ENCODE results near the gene DOCK3. TPM values are rescaled to one million over a fixed set of nuclear protein-coding genes. Genes with fewer than 3 reads are reported as not detected.

Gene DOCK3
- polyA plus RNA-seq, 4 donors = 0.13 to 0.34 TPM; not detected in 2

GRCh38 chr3:50806031-50806430, 131.3 kb downstream of the DOCK3 start:
- DNase-seq (no peak), FAIRE-seq (no peak)
- Histone ChIP-seq H3K9me3 (ENCODE audit: control insufficient read depth in 2 of 2, insufficient read depth in 1 of 2, low read depth in 1 of 2, low read length in 1 of 2) (peaks cover 3 to 10% of the 10 kb centered on the region in 2 donors), H3K27ac (ENCODE audit: low read depth in 1 of 3, low read length in 2 of 3) (no peak overlapping the region), H3K36me3 (ENCODE audit: control insufficient read depth in 3 of 3, insufficient read depth in 2 of 3, low read depth in 1 of 3, low read length in 3 of 3) (no peaks in the 10 kb centered on the region), H3K27me3 (ENCODE audit: control insufficient read depth in 3 of 3, insufficient read depth in 3 of 3, low read length in 3 of 3) (no peaks in the 10 kb centered on the region), H3K4me3 (ENCODE audit: low read depth in 1 of 3, low read length in 3 of 3) (no peak overlapping the region), H3K4me1 (ENCODE audit: control insufficient read depth in 3 of 3, insufficient read depth in 2 of 3, low read depth in 1 of 3, low read length in 2 of 3) (no peaks in the 10 kb centered on the region)
- WGBS, 3 donors = 64 to 94% (median 69%) methylated on average over 1 of the region's 1 CpG

GRCh38 chr3:50806806-50807205, 132.1 kb downstream of the DOCK3 start:
- H3K9me3 ChIP-seq (ENCODE audit: control insufficient read depth in 2 of 2, insufficient read depth in 1 of 2, low read depth in 1 of 2, low read length in 1 of 2) = peaks cover 3 to 8% of the 10 kb centered on the region in 2 donors
- WGBS, 3 donors = 66 to 79% (median 68%) methylated on average over 4 of the region's 4 CpGs
- H3K4me1 ChIP-seq (ENCODE audit: control insufficient read depth in 3 of 3, insufficient read depth in 2 of 3, low read depth in 1 of 3, low read length in 2 of 3) = no peaks in the 10 kb centered on the region
- no peaks in the 10 kb centered on the region for H3K27me3 ChIP-seq (ENCODE audit: control insufficient read depth in 3 of 3, insufficient read depth in 3 of 3, low read length in 3 of 3)
- no peaks in the 10 kb centered on the region for H3K36me3 ChIP-seq (ENCODE audit: control insufficient read depth in 3 of 3, insufficient read depth in 2 of 3, low read depth in 1 of 3, low read length in 3 of 3)
- no peak overlapping the region for H3K27ac ChIP-seq (ENCODE audit: low read depth in 1 of 3, low read length in 2 of 3)
- FAIRE-seq = no peak
- H3K4me3 ChIP-seq (ENCODE audit: low read depth in 1 of 3, low read length in 3 of 3) = no peak overlapping the region
- no peak for DNase-seq

- no peak for FAIRE-seq
- Histone ChIP-seq H3K4me1 (ENCODE audit: control insufficient read depth in 3 of 3, insufficient read depth in 2 of 3, low read depth in 1 of 3, low read length in 2 of 3) (no peaks in the 10 kb centered on the region), H3K4me3 (ENCODE audit: low read depth in 1 of 3, low read length in 3 of 3) (no peak overlapping the region), H3K27me3 (ENCODE audit: control insufficient read depth in 3 of 3, insufficient read depth in 3 of 3, low read length in 3 of 3) (no peaks in the 10 kb centered on the region), H3K36me3 (ENCODE audit: control insufficient read depth in 3 of 3, insufficient read depth in 2 of 3, low read depth in 1 of 3, low read length in 3 of 3) (no peaks in the 10 kb centered on the region), H3K27ac (ENCODE audit: low read depth in 1 of 3, low read length in 2 of 3) (no peak overlapping the region), H3K9me3 (ENCODE audit: control insufficient read depth in 2 of 2, insufficient read depth in 1 of 2, low read depth in 1 of 2, low read length in 1 of 2) (peaks cover 3 to 8% of the 10 kb centered on the region in 2 donors)
- peak in 1 of 2 donors; percentile 15 for DNase-seq
- WGBS, 3 donors = 20 to 50% (median 39%) methylated on average over 2 of the region's 2 CpGs
Measured at GRCh38 chr3:50807266-50807665, 132.5 kb downstream of the DOCK3 start.

- H3K27ac ChIP-seq (ENCODE audit: low read depth in 1 of 3, low read length in 2 of 3) = no peak overlapping the region
- H3K36me3 ChIP-seq (ENCODE audit: control insufficient read depth in 3 of 3, insufficient read depth in 2 of 3, low read depth in 1 of 3, low read length in 3 of 3) = no peaks in the 10 kb centered on the region
- DNase-seq (no peak), FAIRE-seq (no peak)
- WGBS, 3 donors = 63 to 72% (median 66%) methylated on average over 5 of the region's 5 CpGs
- no peaks in the 10 kb centered on the region for H3K4me1 ChIP-seq (ENCODE audit: control insufficient read depth in 3 of 3, insufficient read depth in 2 of 3, low read depth in 1 of 3, low read length in 2 of 3)
- H3K4me3 ChIP-seq (ENCODE audit: low read depth in 1 of 3, low read length in 3 of 3) = no peak overlapping the region
- no peaks in the 10 kb centered on the region for H3K27me3 ChIP-seq (ENCODE audit: control insufficient read depth in 3 of 3, insufficient read depth in 3 of 3, low read length in 3 of 3)
- no peaks in the 10 kb centered on the region for H3K9me3 ChIP-seq (ENCODE audit: control insufficient read depth in 2 of 2, insufficient read depth in 1 of 2, low read depth in 1 of 2, low read length in 1 of 2)
Measured at GRCh38 chr3:50811893-50812292, 137.2 kb downstream of the DOCK3 start.

GRCh38 chr3:50815844-50816243, 141.1 kb downstream of the DOCK3 start:
- Histone ChIP-seq H3K4me3 (ENCODE audit: low read depth in 1 of 3, low read length in 3 of 3) (no peak overlapping the region), H3K9me3 (ENCODE audit: control insufficient read depth in 2 of 2, insufficient read depth in 1 of 2, low read depth in 1 of 2, low read length in 1 of 2) (peaks cover 0 to 3% of the 10 kb centered on the region in 2 donors), H3K36me3 (ENCODE audit: control insufficient read depth in 3 of 3, insufficient read depth in 2 of 3, low read depth in 1 of 3, low read length in 3 of 3) (no peaks in the 10 kb centered on the region), H3K27me3 (ENCODE audit: control insufficient read depth in 3 of 3, insufficient read depth in 3 of 3, low read length in 3 of 3) (no peaks in the 10 kb centered on the region), H3K4me1 (ENCODE audit: control insufficient read depth in 3 of 3, insufficient read depth in 2 of 3, low read depth in 1 of 3, low read length in 2 of 3) (no peaks in the 10 kb centered on the region), H3K27ac (ENCODE audit: low read depth in 1 of 3, low read length in 2 of 3) (no peak overlapping the region)
- no peak for DNase-seq
- no peak for FAIRE-seq

- no peak overlapping the region for H3K4me3 ChIP-seq (ENCODE audit: low read depth in 1 of 3, low read length in 3 of 3)
- no peaks in the 10 kb centered on the region for H3K36me3 ChIP-seq (ENCODE audit: control insufficient read depth in 3 of 3, insufficient read depth in 2 of 3, low read depth in 1 of 3, low read length in 3 of 3)
- H3K27me3 ChIP-seq (ENCODE audit: control insufficient read depth in 3 of 3, insufficient read depth in 3 of 3, low read length in 3 of 3) = no peaks in the 10 kb centered on the region
- no peaks in the 10 kb centered on the region for H3K4me1 ChIP-seq (ENCODE audit: control insufficient read depth in 3 of 3, insufficient read depth in 2 of 3, low read depth in 1 of 3, low read length in 2 of 3)
- H3K27ac ChIP-seq (ENCODE audit: low read depth in 1 of 3, low read length in 2 of 3) = no peak overlapping the region
- DNase-seq (no peak), FAIRE-seq (no peak)
- WGBS, 3 donors = 43 to 50% (median 49%) methylated on average over 3 of the region's 3 CpGs
- peaks cover 0 to 3% of the 10 kb centered on the region in 2 donors for H3K9me3 ChIP-seq (ENCODE audit: control insufficient read depth in 2 of 2, insufficient read depth in 1 of 2, low read depth in 1 of 2, low read length in 1 of 2)
Measured at GRCh38 chr3:50816894-50817293, 142.2 kb downstream of the DOCK3 start.

- no peaks in the 10 kb centered on the region for H3K36me3 ChIP-seq (ENCODE audit: control insufficient read depth in 3 of 3, insufficient read depth in 2 of 3, low read depth in 1 of 3, low read length in 3 of 3)
- H3K4me3 ChIP-seq (ENCODE audit: low read depth in 1 of 3, low read length in 3 of 3) = no peak overlapping the region
- peaks cover 0 to 3% of the 10 kb centered on the region in 2 donors for H3K9me3 ChIP-seq (ENCODE audit: control insufficient read depth in 2 of 2, insufficient read depth in 1 of 2, low read depth in 1 of 2, low read length in 1 of 2)
- no peaks in the 10 kb centered on the region for H3K4me1 ChIP-seq (ENCODE audit: control insufficient read depth in 3 of 3, insufficient read depth in 2 of 3, low read depth in 1 of 3, low read length in 2 of 3)
- DNase-seq = no peak
- no peak for FAIRE-seq
- H3K27me3 ChIP-seq (ENCODE audit: control insufficient read depth in 3 of 3, insufficient read depth in 3 of 3, low read length in 3 of 3) = no peaks in the 10 kb centered on the region
- WGBS, 3 donors = 24 to 33% (median 25%) methylated on average over 3 of the region's 3 CpGs
- H3K27ac ChIP-seq (ENCODE audit: low read depth in 1 of 3, low read length in 2 of 3) = no peak overlapping the region
Measured at GRCh38 chr3:50817756-50818529, 143.2 kb downstream of the DOCK3 start.

- FAIRE-seq = no peak
- Histone ChIP-seq H3K4me3 (ENCODE audit: low read depth in 1 of 3, low read length in 3 of 3) (no peak overlapping the region), H3K9me3 (ENCODE audit: control insufficient read depth in 2 of 2, insufficient read depth in 1 of 2, low read depth in 1 of 2, low read length in 1 of 2) (peaks cover 0 to 3% of the 10 kb centered on the region in 2 donors), H3K27ac (ENCODE audit: low read depth in 1 of 3, low read length in 2 of 3) (no peak overlapping the region), H3K27me3 (ENCODE audit: control insufficient read depth in 3 of 3, insufficient read depth in 3 of 3, low read length in 3 of 3) (no peaks in the 10 kb centered on the region), H3K4me1 (ENCODE audit: control insufficient read depth in 3 of 3, insufficient read depth in 2 of 3, low read depth in 1 of 3, low read length in 2 of 3) (no peaks in the 10 kb centered on the region), H3K36me3 (ENCODE audit: control insufficient read depth in 3 of 3, insufficient read depth in 2 of 3, low read depth in 1 of 3, low read length in 3 of 3) (no peaks in the 10 kb centered on the region)
- WGBS, 3 donors = 87 to 94% (median 92%) methylated on average over 5 of the region's 5 CpGs
- DNase-seq = no peak
Measured at GRCh38 chr3:50819882-50820281, 145.2 kb downstream of the DOCK3 start.

- no peak for DNase-seq
- no peaks in the 10 kb centered on the region for H3K27me3 ChIP-seq (ENCODE audit: control insufficient read depth in 3 of 3, insufficient read depth in 3 of 3, low read length in 3 of 3)
- WGBS, 3 donors = 29 to 33% (median 31%) methylated on average over 1 of the region's 1 CpG
- no peak overlapping the region for H3K27ac ChIP-seq (ENCODE audit: low read depth in 1 of 3, low read length in 2 of 3)
- FAIRE-seq = no peak
- no peaks in the 10 kb centered on the region for H3K36me3 ChIP-seq (ENCODE audit: control insufficient read depth in 3 of 3, insufficient read depth in 2 of 3, low read depth in 1 of 3, low read length in 3 of 3)
- no peaks in the 10 kb centered on the region for H3K4me1 ChIP-seq (ENCODE audit: control insufficient read depth in 3 of 3, insufficient read depth in 2 of 3, low read depth in 1 of 3, low read length in 2 of 3)
- H3K4me3 ChIP-seq (ENCODE audit: low read depth in 1 of 3, low read length in 3 of 3) = no peak overlapping the region
- no peaks in the 10 kb centered on the region for H3K9me3 ChIP-seq (ENCODE audit: control insufficient read depth in 2 of 2, insufficient read depth in 1 of 2, low read depth in 1 of 2, low read length in 1 of 2)
Measured at GRCh38 chr3:50825841-50826240, 151.1 kb downstream of the DOCK3 start.

Data from small intestine (tissue), 7 donors.